AG09309 (cell line): ENCODE measurements around the gene MOB3B.

Experiments
- DNase-seq: peaks from one replicate; pipeline ENCODE4 v3.0.0-alpha.2; 2010; ENCODE audit warnings: low read depth
- H3K4me3 ChIP-seq: 2 replicates; pipeline ENCODE4 v1.5.1; 2011; ENCODE audit warnings: mild to moderate bottlenecking, low read depth, low read length, moderate library complexity; ENCODE audit not compliant: control insufficient read depth
- CTCF ChIP-seq: IDR thresholded peaks from 2 replicates; pipeline ENCODE4 v1.5.1; 2011; ENCODE audit warnings: mild to moderate bottlenecking, low read depth, low read length, inconsistent platforms; ENCODE audit not compliant: insufficient read depth, control insufficient read depth; ENCODE audit errors: missing control alignments

Gene MOB3B

GRCh38 chr9:27475057-27475595 is 54.5 kb downstream of the MOB3B start:
- no peak for DNase-seq
- TF ChIP-seq CTCF: no peak
- no peak overlapping the region for H3K4me3 ChIP-seq

GRCh38 chr9:27474305-27474704 is 55.3 kb downstream of the MOB3B start:
- no peak for DNase-seq
- TF ChIP-seq CTCF: no peak

GRCh38 chr9:27473111-27473529 is 56.5 kb downstream of the MOB3B start:
- H3K4me3 ChIP-seq: no peak overlapping the region
- TF ChIP-seq CTCF: no peak
- DNase-seq: no peak

More at GRCh38 chr9:27474305-27474704, 55.3 kb downstream of the MOB3B start:
- no peak overlapping the region for H3K4me3 ChIP-seq

- H3K4me3 ChIP-seq: no peak overlapping the region
- no peak for TF ChIP-seq CTCF
- DNase-seq: no peak
These were observed 57.4 kb downstream of the MOB3B start for GRCh38 chr9:27472195-27472594.

- TF ChIP-seq CTCF: no peak
- DNase-seq: no peak
- H3K4me3 ChIP-seq: no peak overlapping the region
These were observed 57.8 kb downstream of the MOB3B start for GRCh38 chr9:27471789-27472188.

GRCh38 chr9:27471366-27471765 is 58.2 kb downstream of the MOB3B start:
- H3K4me3 ChIP-seq: no peak overlapping the region
- TF ChIP-seq CTCF: no peak
- no peak for DNase-seq
